DMS114 treated with DMSO at 0.1 percent for 48 hours (cell line): ENCODE data around the gene HSF5.
"Not testable (repeated sequence)": the region's sequence is repeated elsewhere in the genome, so short reads cannot be mapped to it uniquely, and the experiment has no call there.

Experiments
- DNase-seq: peaks from one replicate; lab custom pipeline; 2025; ENCODE audit not compliant: unreplicated experiment; lab: John Stamatoyannopoulos, UW

Gene HSF5

DNA sequence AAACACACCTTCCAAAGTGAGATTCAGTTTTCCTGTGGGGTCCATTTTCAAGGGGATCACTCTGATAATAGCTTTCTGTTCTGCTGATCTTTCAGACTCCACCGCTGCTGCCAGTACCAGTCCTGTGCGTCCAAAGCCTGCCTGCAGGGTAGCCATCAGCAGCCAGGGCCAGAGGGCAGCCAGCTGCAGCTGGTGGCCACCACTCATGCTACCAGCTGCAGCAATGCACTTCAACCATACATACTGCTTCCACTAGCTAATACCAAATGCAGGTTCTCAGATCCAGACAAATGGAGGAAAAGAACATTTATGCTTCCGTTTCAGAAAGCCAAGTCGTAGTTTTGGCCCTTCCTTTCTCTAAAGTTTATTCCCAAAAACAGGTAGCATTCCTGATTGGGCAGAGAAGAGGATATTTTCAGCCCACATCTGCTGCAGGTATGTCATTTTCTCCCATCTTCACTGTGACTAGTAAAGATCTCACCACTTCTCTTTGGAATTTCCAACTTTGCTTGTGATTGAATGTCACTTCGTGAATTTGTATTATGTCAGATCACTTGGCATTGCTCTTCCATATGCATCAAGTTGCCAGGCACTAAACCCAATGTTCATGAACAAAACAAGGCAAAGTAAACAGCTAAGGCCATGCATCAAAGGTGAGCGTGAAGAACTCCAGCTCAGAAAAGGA is 72.7 kb downstream of the HSF5 start:
- no peak for DNase-seq

- no peak for DNase-seq
These were observed 73.6 kb downstream of the HSF5 start for GRCh38 chr17:58414596-58414997.

- DNase-seq, result no peak
These were observed 74.5 kb downstream of the HSF5 start for GRCh38 chr17:58413684-58414083.

- no peak for DNase-seq
These were observed 75.1 kb downstream of the HSF5 start for GRCh38 chr17:58412961-58413586.

DNA sequence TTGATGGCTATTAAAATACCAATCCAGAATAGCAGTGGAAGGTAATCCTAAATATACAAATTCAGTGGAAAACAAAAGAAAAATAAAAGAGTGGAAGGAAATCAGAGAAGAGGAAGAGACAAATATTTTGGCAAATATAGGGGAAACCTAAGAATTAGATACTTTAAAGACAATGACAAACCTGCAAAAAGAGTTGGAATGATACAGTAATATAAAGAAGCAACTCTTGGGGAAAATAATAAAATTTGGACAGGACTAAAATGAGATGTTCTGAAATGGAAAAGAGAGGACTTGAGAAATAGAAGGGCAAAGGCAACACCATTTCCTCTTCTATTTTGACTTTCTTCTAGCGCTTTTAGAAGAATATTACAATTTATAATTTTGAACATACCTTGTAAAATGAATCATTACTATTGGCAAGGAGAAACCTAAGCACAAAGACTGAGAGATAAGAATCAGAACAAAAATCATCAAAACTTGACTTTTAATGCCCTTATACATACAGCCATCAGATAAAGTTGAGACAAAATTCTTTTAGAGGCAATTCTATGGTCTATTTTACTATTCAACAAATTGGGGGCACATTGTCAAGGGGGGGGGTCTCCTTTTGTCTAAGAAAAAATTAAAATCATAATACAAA is 76.0 kb downstream of the HSF5 start:
- no peak for DNase-seq

- DNase-seq, result no peak
These were observed 76.8 kb downstream of the HSF5 start for GRCh38 chr17:58411408-58411894.

DNA sequence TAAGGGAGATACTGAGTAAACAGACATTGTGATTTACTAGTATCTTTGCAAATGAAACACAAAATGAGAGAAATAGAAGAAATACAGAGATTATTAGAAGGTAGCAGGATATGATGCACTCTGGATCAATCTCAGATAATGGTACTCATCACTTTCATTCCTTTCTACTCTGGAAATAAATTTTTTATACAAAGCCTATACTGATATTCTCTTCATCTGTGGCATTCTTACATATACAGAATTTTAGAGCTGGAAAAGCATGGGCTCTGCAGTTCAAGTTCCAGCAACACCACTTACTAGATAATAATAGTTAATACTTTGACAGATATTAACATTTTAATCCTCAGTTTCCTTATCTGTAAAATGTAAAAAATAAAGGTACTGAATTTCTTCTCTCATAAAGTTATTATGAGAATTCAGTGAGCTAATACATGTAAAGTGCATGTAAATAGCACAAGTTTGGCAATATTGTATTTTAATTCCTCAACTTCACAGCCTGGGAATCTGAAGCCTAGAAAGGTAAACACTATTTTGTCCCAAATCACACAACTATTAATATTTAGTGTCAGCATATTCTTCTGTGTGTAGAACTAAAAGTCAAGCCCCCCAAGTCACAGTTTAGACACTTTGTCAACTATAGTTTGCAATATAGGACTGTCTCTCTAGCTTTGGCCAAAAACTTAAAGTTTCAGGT is 77.3 kb downstream of the HSF5 start:
- DNase-seq, result no peak

- no peak for DNase-seq
These were observed 78.8 kb downstream of the HSF5 start for GRCh38 chr17:58409432-58409831.

DNA sequence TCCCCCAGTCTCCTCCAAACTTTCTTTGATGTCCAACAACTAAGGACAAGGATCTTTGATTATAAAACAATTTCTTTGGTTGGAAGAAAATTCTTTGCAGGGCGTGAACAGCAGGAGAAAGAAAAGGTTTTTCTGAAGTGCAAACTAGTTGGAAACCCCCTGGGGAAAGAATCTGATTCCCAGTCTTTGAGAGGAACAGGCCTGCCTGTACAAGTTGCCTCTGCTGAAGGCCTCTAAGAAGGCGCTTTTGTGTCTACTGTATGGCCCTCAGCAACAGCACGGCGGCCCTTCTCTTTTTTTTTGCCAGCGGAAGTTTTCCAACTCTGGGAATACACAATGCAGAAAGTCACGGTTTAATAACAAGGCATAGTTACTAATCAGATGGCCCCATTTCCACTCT is 84.9 kb downstream of the HSF5 start:
- no peak for DNase-seq

DNA sequence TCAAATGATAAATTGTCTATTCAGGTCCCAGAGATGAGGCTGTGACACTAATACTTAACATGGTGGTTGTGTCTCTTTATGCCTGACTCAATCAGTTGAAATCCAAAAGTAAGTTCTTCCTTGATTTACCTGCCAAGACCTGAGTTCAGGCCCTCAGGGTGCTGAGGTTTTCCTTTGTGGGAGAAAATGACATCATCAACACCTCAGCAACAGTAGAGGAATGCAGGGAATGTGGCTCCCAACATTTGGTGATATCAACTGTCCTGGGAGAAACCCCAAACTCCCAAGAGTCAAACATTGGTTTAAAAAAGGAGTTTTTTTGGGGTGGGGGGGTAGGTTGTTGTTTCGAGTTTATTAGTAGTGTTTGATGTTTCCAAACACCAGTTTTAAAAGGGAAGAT is 85.5 kb downstream of the HSF5 start:
- no peak for DNase-seq

DNA sequence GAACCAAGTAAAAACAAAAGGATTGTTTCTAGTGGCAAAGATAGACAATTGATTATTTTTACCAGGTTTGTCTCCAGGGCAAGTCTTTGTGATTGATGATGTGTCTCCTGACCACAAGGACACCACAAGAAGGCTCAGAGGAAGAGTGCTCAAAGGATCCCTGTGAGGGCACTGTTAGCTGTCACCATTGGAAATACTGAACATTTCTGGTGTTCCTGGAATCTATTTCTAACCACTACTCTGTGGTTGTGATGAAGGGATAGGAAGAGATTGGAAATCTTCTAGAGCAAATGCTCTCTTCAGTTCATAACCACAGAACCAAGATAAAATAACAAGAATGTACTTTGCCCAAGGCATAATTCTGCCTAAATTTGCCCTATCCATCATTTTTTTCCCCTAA is 86.2 kb downstream of the HSF5 start:
- no peak for DNase-seq

DNA sequence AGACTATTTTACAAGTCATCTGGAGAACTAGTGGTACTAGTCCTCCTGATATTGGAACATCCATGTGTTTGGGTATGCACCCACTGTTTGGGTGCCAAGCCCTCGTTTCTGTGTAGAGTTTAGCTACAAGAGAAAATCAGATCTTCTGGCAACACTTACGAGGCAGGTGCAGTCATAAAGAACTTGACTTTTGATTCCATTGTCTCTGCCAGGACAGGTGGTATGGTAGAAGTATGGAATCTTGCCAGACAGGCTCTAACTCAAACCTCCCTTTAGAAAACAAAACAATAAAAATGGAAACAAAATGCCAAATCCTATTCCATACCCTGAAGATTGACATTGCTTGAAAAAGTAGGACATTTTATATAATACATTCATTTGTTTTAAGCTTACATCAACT is 86.9 kb downstream of the HSF5 start:
- DNase-seq, result no peak

DNA sequence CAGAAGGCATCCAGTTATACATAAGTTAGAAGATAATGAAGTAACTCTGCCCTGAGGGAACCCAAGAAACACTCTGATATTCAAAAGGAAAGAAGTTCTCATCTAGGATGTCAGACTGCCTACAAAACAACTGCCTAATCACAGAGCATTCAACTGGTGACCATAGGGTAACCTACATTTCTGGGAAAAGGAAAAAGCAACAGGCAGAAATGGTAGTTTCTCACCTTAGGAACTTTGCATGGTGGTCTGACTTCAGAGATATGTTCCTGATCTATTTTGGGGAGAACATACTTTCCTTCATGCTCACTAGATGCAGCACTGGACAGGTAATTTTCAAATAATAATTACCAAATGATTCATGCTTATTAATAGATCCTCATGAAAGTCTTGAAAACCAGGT is 87.4 kb downstream of the HSF5 start:
- no peak for DNase-seq

DNA sequence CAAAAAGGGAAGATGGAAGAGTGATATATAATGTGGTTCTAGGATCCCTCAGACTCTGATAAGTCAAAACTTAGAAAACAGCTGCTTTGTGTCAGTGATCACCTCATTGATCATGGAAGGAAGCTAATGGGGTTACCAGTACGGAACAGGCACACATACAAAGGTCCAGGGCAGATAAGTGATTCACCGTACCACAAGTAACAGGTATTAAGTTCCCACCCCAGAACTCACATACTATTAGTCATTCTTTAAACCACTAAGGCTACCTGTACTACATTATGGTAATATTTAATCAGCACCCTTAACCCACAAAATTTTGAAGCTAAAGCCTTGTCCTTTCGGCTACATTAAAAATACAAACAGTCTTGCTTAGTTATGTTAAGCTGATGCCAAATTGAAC is 88.2 kb downstream of the HSF5 start:
- no peak for DNase-seq

DNA sequence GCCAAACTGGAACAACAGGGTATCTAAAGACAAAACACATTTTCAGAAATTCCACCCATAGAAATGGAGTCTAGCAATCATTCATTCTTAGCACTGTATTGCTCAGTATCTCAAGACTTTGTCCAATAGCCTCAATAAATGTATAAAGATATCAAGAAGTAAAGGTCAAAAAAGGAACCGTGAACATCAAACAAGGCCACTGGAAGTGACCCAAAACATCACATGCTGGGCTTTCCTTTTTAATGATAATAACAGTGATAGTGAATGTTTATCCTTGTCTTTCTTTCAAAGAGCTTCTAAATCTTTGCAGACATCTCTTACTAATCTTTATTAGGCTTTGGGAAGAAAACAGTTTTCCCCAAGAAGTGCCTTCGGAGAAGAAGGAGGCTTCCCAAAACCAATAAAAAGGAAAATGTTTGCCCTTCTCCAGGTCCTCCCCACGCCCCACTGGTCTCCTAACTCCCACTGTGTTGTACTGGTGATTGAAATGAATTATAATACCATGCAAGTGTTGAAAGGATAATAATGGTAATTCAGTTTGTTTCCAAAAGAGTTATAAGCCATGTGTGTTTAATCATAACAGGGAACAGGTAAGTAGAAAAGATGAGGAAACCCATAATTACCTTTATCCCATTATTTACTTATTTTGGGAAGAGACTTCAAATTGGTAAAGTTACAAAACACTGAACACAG is 89.5 kb downstream of the HSF5 start:
- no peak for DNase-seq

- not testable (repeated sequence) for DNase-seq
These were observed 90.8 kb downstream of the HSF5 start for GRCh38 chr17:58397421-58397820.

- no peak for DNase-seq
These were observed 92.0 kb downstream of the HSF5 start for GRCh38 chr17:58396173-58396572.

DNA sequence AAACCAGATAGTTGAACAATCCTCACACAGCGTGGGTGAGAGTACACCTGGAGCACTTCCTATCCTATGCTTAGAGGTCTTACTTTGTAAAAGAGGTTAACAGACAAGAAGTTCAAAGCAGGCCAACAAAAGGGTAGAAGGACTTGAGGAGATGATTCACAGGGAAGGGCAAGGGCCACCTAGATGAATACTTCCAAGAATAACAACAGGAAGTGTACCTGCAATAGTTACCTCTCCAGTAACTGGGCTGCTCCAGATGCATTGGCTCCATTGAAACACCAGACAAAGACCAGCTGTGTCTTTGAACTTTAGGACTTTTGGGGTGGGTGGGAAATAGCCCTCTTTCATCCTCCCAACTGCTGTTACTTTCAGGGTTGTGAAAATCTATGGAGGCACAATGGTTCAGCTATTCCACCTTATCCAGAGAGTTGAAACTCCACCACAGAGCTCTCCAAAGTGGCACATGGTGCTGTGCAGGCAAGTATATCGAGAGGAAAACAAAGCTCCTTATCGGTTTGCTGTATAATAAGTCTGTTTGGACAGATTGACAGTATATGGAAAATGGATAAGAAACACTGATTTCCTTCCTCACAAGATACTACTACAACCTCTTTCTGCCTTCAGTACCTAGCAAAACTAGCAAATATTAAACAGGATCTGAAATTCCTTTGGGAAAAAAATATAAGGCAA is 93.5 kb downstream of the HSF5 start:
- no peak for DNase-seq

- DNase-seq, result no peak
These were observed 96.8 kb downstream of the HSF5 start for GRCh38 chr17:58391302-58391984.

DNA sequence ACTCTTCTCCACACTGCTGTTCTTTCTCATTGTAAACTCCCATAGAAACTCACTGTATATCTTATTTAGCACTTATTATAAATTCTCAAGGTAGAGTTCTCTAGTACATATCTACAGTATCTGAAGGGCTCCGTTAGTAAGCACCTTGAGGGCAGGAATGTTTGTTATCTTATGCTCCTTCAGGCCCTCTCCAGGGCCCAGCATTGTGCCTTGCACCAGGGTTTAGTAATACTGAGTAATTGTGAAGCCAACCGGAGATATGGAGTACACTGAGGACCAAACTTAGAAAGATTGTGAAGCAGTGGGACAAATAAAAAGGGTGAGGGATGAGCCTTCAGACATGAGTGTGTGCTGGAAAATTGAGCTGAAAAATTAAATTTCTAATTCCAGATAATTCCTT is 97.3 kb downstream of the HSF5 start:
- DNase-seq, result no peak
